OCI-LY3 (cell line): Measurements from ENCODE around the gene PTK6.

Source experiments
- H2AFZ ChIP-seq: fragments of 200-600, 300-600 bp; shearing (Covaris generic); 2 replicates; pipeline ENCODE4 v1.6.0; 2014; ENCODE audit warnings: antibody characterized with exemption, low read depth, low read length
- H3K27ac ChIP-seq: fragments of 200-600, 300-600 bp; sonication (generic); 2 replicates; pipeline ENCODE4 v1.5.1; 2014; ENCODE audit warnings: mild to moderate bottlenecking, low read length, moderate library complexity, mixed read lengths
- H3K27me3 ChIP-seq: fragments of 200-600, 300-600 bp; sonication (generic); 2 replicates; pipeline ENCODE4 v1.6.1; 2014; ENCODE audit warnings: low read depth, low read length, mixed read lengths
- H3K36me3 ChIP-seq: fragments of 200-600, 300-600 bp; sonication (generic); replicated peaks from 2 replicates; pipeline ENCODE3; 2014; ENCODE audit warnings: low read depth, low read length, mixed read lengths
- H3K4me1 ChIP-seq: fragments of 300-600, 200-600 bp; sonication (generic); 2 replicates; pipeline ENCODE4 v1.6.1; 2014; ENCODE audit warnings: low read length, mixed read lengths
- H3K4me2 ChIP-seq: fragments of 200-600, 300-600 bp; sonication (generic); 2 replicates; pipeline ENCODE4 v1.6.1; 2014; ENCODE audit warnings: low read length, mixed read lengths
- H3K4me3 ChIP-seq: fragments of 300-600, 200-600 bp; sonication (generic); 2 replicates; pipeline ENCODE4 v1.5.1; 2014; ENCODE audit warnings: antibody characterized with exemption, mild to moderate bottlenecking, low read length, moderate library complexity
- H3K79me2 ChIP-seq: fragments of 300-600, 200-600 bp; shearing (Covaris generic); 2 replicates; pipeline ENCODE4 v1.6.1; 2014; ENCODE audit warnings: mild to moderate bottlenecking, low read length, mixed read lengths
- H3K9ac ChIP-seq: fragments of 300-600, 200-600 bp; shearing (Covaris generic); 2 replicates; pipeline ENCODE4 v1.6.0; 2014; ENCODE audit warnings: mild to moderate bottlenecking, low read length, moderate library complexity
- H3K9me3 ChIP-seq: fragments of 200-600, 300-600 bp; shearing (Covaris generic); 2 replicates; pipeline ENCODE4 v1.6.1; 2014; ENCODE audit warnings: low read length, mixed read lengths; ENCODE audit not compliant: insufficient read depth
- H4K20me1 ChIP-seq: fragments of 200-600, 300-600 bp; sonication (generic); 2 replicates; pipeline ENCODE4 v1.6.1; 2016; ENCODE audit warnings: low read length, mixed read lengths; ENCODE audit not compliant: insufficient read depth
- EZH2phosphoT487 ChIP-seq: fragments of 200-600 bp; shearing (Covaris generic); IDR thresholded peaks from 2 replicates; pipeline ENCODE4 v1.6.1; 2018; ENCODE audit warnings: antibody characterized with exemption, mixed run types, low read depth
- TF ChIP-seq, protein P1 (sequence below): fragments of 200-600, 300-600 bp; sonication (generic); IDR thresholded peaks from 2 replicates; pipeline ENCODE4 v1.5.1; 2014; ENCODE audit warnings: antibody characterized with exemption, low read length, low read depth

Gene PTK6

DNA sequence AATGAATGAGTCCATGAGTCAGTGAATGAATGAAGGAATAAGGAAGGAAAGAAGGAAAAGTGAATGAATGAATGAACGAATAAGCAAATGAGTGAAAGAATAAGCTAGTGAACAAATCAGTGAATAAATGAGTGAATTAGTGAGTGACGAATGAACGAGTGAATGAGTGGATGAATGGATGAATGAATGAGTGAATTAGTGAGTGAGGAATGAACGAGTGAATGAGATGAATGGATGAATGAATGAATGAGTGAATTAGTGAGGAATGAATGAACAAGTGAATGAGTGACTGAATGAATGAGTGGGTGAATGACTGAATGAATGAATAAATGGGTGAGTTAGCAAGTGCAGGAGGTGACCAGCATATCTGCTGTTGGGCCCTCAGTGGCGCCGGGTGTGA lies 6.6 kb upstream of the PTK6 start:
- no peak overlapping the region for H2AFZ ChIP-seq
- H3K4me3 ChIP-seq, result no peak overlapping the region
- H4K20me1 ChIP-seq, result no peaks in the 10 kb centered on the region; the same call in 1 of the 2 replicates
- no peaks in the 10 kb centered on the region for H3K36me3 ChIP-seq
- no peak overlapping the region for H3K9ac ChIP-seq
- no peak overlapping the region for H3K4me2 ChIP-seq
- H3K9me3 ChIP-seq, result no peaks in the 10 kb centered on the region
- peaks cover 43% of the 10 kb centered on the region for H3K27me3 ChIP-seq
- H3K4me1 ChIP-seq, result peaks cover 14% of the 10 kb centered on the region
- no peaks in the 10 kb centered on the region for H3K79me2 ChIP-seq
- H3K27ac ChIP-seq, result no peak overlapping the region
- no peak for TF ChIP-seq EZH2phosphoT487
- TF ChIP-seq, protein P1, sequence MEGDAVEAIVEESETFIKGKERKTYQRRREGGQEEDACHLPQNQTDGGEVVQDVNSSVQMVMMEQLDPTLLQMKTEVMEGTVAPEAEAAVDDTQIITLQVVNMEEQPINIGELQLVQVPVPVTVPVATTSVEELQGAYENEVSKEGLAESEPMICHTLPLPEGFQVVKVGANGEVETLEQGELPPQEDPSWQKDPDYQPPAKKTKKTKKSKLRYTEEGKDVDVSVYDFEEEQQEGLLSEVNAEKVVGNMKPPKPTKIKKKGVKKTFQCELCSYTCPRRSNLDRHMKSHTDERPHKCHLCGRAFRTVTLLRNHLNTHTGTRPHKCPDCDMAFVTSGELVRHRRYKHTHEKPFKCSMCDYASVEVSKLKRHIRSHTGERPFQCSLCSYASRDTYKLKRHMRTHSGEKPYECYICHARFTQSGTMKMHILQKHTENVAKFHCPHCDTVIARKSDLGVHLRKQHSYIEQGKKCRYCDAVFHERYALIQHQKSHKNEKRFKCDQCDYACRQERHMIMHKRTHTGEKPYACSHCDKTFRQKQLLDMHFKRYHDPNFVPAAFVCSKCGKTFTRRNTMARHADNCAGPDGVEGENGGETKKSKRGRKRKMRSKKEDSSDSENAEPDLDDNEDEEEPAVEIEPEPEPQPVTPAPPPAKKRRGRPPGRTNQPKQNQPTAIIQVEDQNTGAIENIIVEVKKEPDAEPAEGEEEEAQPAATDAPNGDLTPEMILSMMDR, result no peak

DNA sequence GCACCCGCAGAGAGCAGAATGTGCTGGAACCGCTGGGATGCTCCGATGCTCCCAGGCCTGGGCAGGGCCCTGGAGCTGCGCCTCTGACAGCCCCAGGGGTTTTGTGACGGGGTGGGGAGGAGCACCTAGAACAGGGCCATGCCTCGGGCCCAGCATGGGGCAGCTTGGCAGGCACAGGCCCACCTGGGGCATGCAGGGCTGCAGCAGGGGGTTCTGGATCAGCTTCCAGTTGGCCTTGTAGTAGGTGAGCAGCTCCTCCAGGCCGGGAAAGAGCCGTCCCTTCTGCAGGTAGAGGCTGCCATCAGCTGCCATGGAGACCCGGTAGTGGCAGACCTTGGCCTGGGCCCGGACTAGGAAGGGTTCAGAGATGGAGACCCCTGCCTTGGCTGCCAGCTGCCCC lies 6.0 kb upstream of the PTK6 start:
- Histone ChIP-seq H2AFZ (no peak overlapping the region), H3K79me2 (no peaks in the 10 kb centered on the region), H3K4me2 (peak overlapping the region; percentile 16; the same call in 1 of the 2 replicates), H3K27me3 (peaks cover 36% of the 10 kb centered on the region), H3K36me3 (no peaks in the 10 kb centered on the region), H4K20me1 (no peaks in the 10 kb centered on the region; the same call in 1 of the 2 replicates), H3K9ac (no peak overlapping the region), H3K4me3 (no peak overlapping the region), H3K9me3 (no peaks in the 10 kb centered on the region), H3K4me1 (peaks cover 20% of the 10 kb centered on the region), H3K27ac (no peak overlapping the region)
- TF ChIP-seq, protein P1, result no peak
- no peak for TF ChIP-seq EZH2phosphoT487

DNA sequence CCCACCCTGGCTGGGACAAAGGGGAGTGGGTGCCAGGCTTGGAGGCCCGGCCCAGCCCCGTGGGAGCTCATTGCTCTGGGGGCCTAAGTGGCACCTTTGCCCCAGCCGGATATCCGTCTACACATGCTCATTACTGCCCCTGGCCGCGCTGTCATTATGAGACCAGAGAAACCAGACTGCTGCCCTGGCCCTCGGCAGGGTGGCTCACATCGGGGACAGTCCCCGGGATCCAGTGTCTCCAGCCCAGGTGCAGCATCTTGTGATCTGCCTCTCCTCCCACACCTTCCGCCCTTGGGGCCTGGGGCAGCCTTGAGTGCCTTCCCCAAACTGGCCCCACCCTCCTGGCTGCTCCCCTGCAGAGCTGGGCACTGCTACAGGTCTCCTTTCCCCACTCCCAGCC lies 5.5 kb upstream of the PTK6 start:
- Histone ChIP-seq H3K4me3 (no peak overlapping the region), H3K4me1 (peaks cover 20% of the 10 kb centered on the region), H3K9ac (no peak overlapping the region)

DNA sequence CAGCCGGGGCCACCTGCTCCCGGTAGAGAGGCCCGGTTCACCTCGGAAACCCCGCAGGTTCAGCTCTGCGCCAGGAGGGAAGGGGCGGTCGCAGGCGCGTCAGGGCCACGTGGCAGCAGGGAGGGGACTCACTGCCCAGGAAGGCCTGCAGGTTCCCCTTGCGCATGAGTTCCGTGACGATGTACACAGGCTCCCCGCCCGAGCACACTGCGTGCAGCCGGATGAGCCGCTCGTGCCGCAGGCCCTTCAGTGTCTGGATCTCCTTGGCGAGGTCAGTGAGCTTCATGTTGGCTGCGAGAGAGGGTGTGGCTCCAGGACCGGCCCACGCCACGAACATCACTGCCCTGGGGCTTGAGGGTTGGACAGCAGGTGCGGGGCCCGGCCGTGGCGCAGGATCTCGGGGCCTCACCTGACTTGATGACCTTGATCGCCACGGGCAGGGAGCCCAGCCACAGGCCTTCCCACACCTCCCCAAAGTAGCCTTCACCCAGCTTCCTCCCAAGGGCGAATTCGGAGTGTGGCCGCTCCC lies 4.9 kb upstream of the PTK6 start:
- Histone ChIP-seq H2AFZ (no peak overlapping the region), H3K4me2 (peak overlapping the region; percentile 16; the same call in 1 of the 2 replicates), H3K4me3 (no peak overlapping the region), H3K9me3 (no peaks in the 10 kb centered on the region), H3K36me3 (no peaks in the 10 kb centered on the region), H3K27ac (no peak overlapping the region), H3K9ac (no peak overlapping the region), H4K20me1 (no peaks in the 10 kb centered on the region; the same call in 1 of the 2 replicates), H3K27me3 (peaks cover 35% of the 10 kb centered on the region), H3K4me1 (peaks cover 20% of the 10 kb centered on the region), H3K79me2 (no peaks in the 10 kb centered on the region)
- no peak for TF ChIP-seq EZH2phosphoT487
- TF ChIP-seq, protein P1, result no peak

More for the DNA sequence above, 5.5 kb upstream of the PTK6 start:
- Histone ChIP-seq H3K4me2 (peak overlapping the region; percentile 16; the same call in 1 of the 2 replicates), H3K27me3 (peaks cover 35% of the 10 kb centered on the region), H3K9me3 (no peaks in the 10 kb centered on the region), H4K20me1 (no peaks in the 10 kb centered on the region; the same call in 1 of the 2 replicates), H3K27ac (no peak overlapping the region), H3K36me3 (no peaks in the 10 kb centered on the region), H2AFZ (no peak overlapping the region), H3K79me2 (no peaks in the 10 kb centered on the region)
- TF ChIP-seq, protein P1, result no peak
- no peak for TF ChIP-seq EZH2phosphoT487
